Measurements from ENCODE around the gene TARP.
"Not testable (repeated sequence)": the region's sequence is repeated elsewhere in the genome, so short reads cannot be mapped to it uniquely, and the experiment has no call there.

TARP gene

GRCh38 chr7:38265958-38266357, 7.5 kb downstream of the TARP start:
- not testable (repeated sequence) for H3K4me1 ChIP-seq (ENCODE audit: control insufficient read depth in 2 of 2, insufficient read depth in 1 of 2, low read depth in 1 of 2, low read length in 2 of 2); H3K36me3 ChIP-seq (replicated peaks in 1 of 2; ENCODE audit: control insufficient read depth in 2 of 2, insufficient read depth in 2 of 2, low read length in 2 of 2); H3K18ac ChIP-seq (ENCODE audit: low read length); H2BK12ac ChIP-seq (ENCODE audit: low read length); H3K4me3 ChIP-seq (ENCODE audit: low read length in 2 of 2); H3K4ac ChIP-seq (ENCODE audit: low read length); H3K9me3 ChIP-seq (replicated peaks in 1 of 2; ENCODE audit: control insufficient read depth in 2 of 2, insufficient read depth in 1 of 2, low read depth in 1 of 2, low read length in 2 of 2); DNase-seq (ENCODE audit: low spot score); H2AK5ac ChIP-seq (ENCODE audit: low read depth, low read length); H2AFZ ChIP-seq (ENCODE audit: low read length); H2BK15ac ChIP-seq (ENCODE audit: low read length); H4K8ac ChIP-seq (ENCODE audit: low read depth, low read length); H4K91ac ChIP-seq (ENCODE audit: low read depth, low read length, poor library complexity); H2BK5ac ChIP-seq (ENCODE audit: low read length); H3K27ac ChIP-seq (replicated peaks; ENCODE audit: low read length); H3K23ac ChIP-seq (ENCODE audit: low read depth, low read length, poor library complexity); H3K4me2 ChIP-seq (ENCODE audit: insufficient read depth, low read length, poor library complexity, severe bottlenecking); H2BK120ac ChIP-seq (ENCODE audit: low read depth, low read length); H3K14ac ChIP-seq (ENCODE audit: low read length); H3K79me1 ChIP-seq (ENCODE audit: low read depth, low read length); H3K27me3 ChIP-seq (ENCODE audit: control insufficient read depth in 3 of 3, insufficient read depth in 3 of 3, low read depth in 1 of 3, low read length in 3 of 3); H3K9ac ChIP-seq (ENCODE audit: low read depth, low read length, poor library complexity)
- WGBS, 2 donors (ENCODE audit: extremely low coverage in 2 of 2, insufficient read length in 2 of 2, insufficient replicate concordance in 1 of 2): no CpG with 5 or more reads among the region's 3 CpGs

- not testable (repeated sequence) for H2BK15ac ChIP-seq (ENCODE audit: low read length); H3K9ac ChIP-seq (ENCODE audit: low read depth, low read length, poor library complexity); H2BK12ac ChIP-seq (ENCODE audit: low read length); H3K4ac ChIP-seq (ENCODE audit: low read length); H2BK5ac ChIP-seq (ENCODE audit: low read length); H3K23ac ChIP-seq (ENCODE audit: low read depth, low read length, poor library complexity); H4K91ac ChIP-seq (ENCODE audit: low read depth, low read length, poor library complexity); H3K14ac ChIP-seq (ENCODE audit: low read length); H3K18ac ChIP-seq (ENCODE audit: low read length); H2AK5ac ChIP-seq (ENCODE audit: low read depth, low read length); H3K4me1 ChIP-seq (ENCODE audit: control insufficient read depth in 2 of 2, insufficient read depth in 1 of 2, low read depth in 1 of 2, low read length in 2 of 2); H2AFZ ChIP-seq (ENCODE audit: low read length); DNase-seq (ENCODE audit: low spot score); H4K8ac ChIP-seq (ENCODE audit: low read depth, low read length); H2BK120ac ChIP-seq (ENCODE audit: low read depth, low read length); H3K9me3 ChIP-seq (replicated peaks in 1 of 2; ENCODE audit: control insufficient read depth in 2 of 2, insufficient read depth in 1 of 2, low read depth in 1 of 2, low read length in 2 of 2); H3K27ac ChIP-seq (replicated peaks; ENCODE audit: low read length); H3K4me2 ChIP-seq (ENCODE audit: insufficient read depth, low read length, poor library complexity, severe bottlenecking); H3K4me3 ChIP-seq (ENCODE audit: low read length in 2 of 2); H3K79me1 ChIP-seq (ENCODE audit: low read depth, low read length); H3K27me3 ChIP-seq (ENCODE audit: control insufficient read depth in 3 of 3, insufficient read depth in 3 of 3, low read depth in 1 of 3, low read length in 3 of 3); H3K36me3 ChIP-seq (replicated peaks in 1 of 2; ENCODE audit: control insufficient read depth in 2 of 2, insufficient read depth in 2 of 2, low read length in 2 of 2)
- WGBS, 2 donors (ENCODE audit: extremely low coverage in 2 of 2, insufficient read length in 2 of 2, insufficient replicate concordance in 1 of 2): no CpG with 5 or more reads among the region's 1 CpG
Measured at GRCh38 chr7:38264602-38265001, 8.8 kb downstream of the TARP start.

GRCh38 chr7:38263274-38263673, 10.2 kb downstream of the TARP start:
- H3K27me3 ChIP-seq (ENCODE audit: control insufficient read depth in 3 of 3, insufficient read depth in 3 of 3, low read depth in 1 of 3, low read length in 3 of 3); H2BK12ac ChIP-seq (ENCODE audit: low read length); H2BK15ac ChIP-seq (ENCODE audit: low read length); H4K8ac ChIP-seq (ENCODE audit: low read depth, low read length); H2BK5ac ChIP-seq (ENCODE audit: low read length); DNase-seq (ENCODE audit: low spot score); H3K23ac ChIP-seq (ENCODE audit: low read depth, low read length, poor library complexity); H3K4me2 ChIP-seq (ENCODE audit: insufficient read depth, low read length, poor library complexity, severe bottlenecking); H3K4me3 ChIP-seq (ENCODE audit: low read length in 2 of 2); H2BK120ac ChIP-seq (ENCODE audit: low read depth, low read length); H2AK5ac ChIP-seq (ENCODE audit: low read depth, low read length); H3K14ac ChIP-seq (ENCODE audit: low read length); H3K4ac ChIP-seq (ENCODE audit: low read length); H3K4me1 ChIP-seq (ENCODE audit: control insufficient read depth in 2 of 2, insufficient read depth in 1 of 2, low read depth in 1 of 2, low read length in 2 of 2); H3K9ac ChIP-seq (ENCODE audit: low read depth, low read length, poor library complexity); H3K36me3 ChIP-seq (replicated peaks in 1 of 2; ENCODE audit: control insufficient read depth in 2 of 2, insufficient read depth in 2 of 2, low read length in 2 of 2); H3K79me1 ChIP-seq (ENCODE audit: low read depth, low read length); H3K18ac ChIP-seq (ENCODE audit: low read length); H2AFZ ChIP-seq (ENCODE audit: low read length); H4K91ac ChIP-seq (ENCODE audit: low read depth, low read length, poor library complexity); H3K9me3 ChIP-seq (replicated peaks in 1 of 2; ENCODE audit: control insufficient read depth in 2 of 2, insufficient read depth in 1 of 2, low read depth in 1 of 2, low read length in 2 of 2); H3K27ac ChIP-seq (replicated peaks; ENCODE audit: low read length): not testable (repeated sequence)
- WGBS, 2 donors (ENCODE audit: extremely low coverage in 2 of 2, insufficient read length in 2 of 2, insufficient replicate concordance in 1 of 2): no CpG with 5 or more reads among the region's 1 CpG

- no peak for DNase-seq (ENCODE audit: low spot score)
- no CpG with 5 or more reads among the region's 5 CpGs for WGBS, 2 donors (ENCODE audit: extremely low coverage in 2 of 2, insufficient read length in 2 of 2, insufficient replicate concordance in 1 of 2)
- Histone ChIP-seq H3K27ac (replicated peaks; ENCODE audit: low read length) (no peak overlapping the region), H4K91ac (ENCODE audit: low read depth, low read length, poor library complexity) (no peak overlapping the region), H2BK15ac (ENCODE audit: low read length) (no peak overlapping the region), H3K79me1 (ENCODE audit: low read depth, low read length) (no peaks in the 10 kb centered on the region), H3K9me3 (replicated peaks in 1 of 2; ENCODE audit: control insufficient read depth in 2 of 2, insufficient read depth in 1 of 2, low read depth in 1 of 2, low read length in 2 of 2) (no peaks in the 10 kb centered on the region), H3K4ac (ENCODE audit: low read length) (no peak overlapping the region), H3K9ac (ENCODE audit: low read depth, low read length, poor library complexity) (no peak overlapping the region), H3K4me3 (ENCODE audit: low read length in 2 of 2) (no peak overlapping the region), H3K27me3 (ENCODE audit: control insufficient read depth in 3 of 3, insufficient read depth in 3 of 3, low read depth in 1 of 3, low read length in 3 of 3) (no peaks in the 10 kb centered on the region), H3K18ac (ENCODE audit: low read length) (no peak overlapping the region), H2BK12ac (ENCODE audit: low read length) (no peak overlapping the region), H2AK5ac (ENCODE audit: low read depth, low read length) (no peak overlapping the region), H3K4me2 (ENCODE audit: insufficient read depth, low read length, poor library complexity, severe bottlenecking) (no peak overlapping the region), H3K14ac (ENCODE audit: low read length) (no peak overlapping the region), H3K23ac (ENCODE audit: low read depth, low read length, poor library complexity) (no peak overlapping the region), H3K36me3 (replicated peaks in 1 of 2; ENCODE audit: control insufficient read depth in 2 of 2, insufficient read depth in 2 of 2, low read length in 2 of 2) (no peaks in the 10 kb centered on the region), H3K4me1 (ENCODE audit: control insufficient read depth in 2 of 2, insufficient read depth in 1 of 2, low read depth in 1 of 2, low read length in 2 of 2) (no peaks in the 10 kb centered on the region), H4K8ac (ENCODE audit: low read depth, low read length) (no peak overlapping the region), H2BK5ac (ENCODE audit: low read length) (no peak overlapping the region), H2AFZ (ENCODE audit: low read length) (no peak overlapping the region), H2BK120ac (ENCODE audit: low read depth, low read length) (no peak overlapping the region)
Measured at GRCh38 chr7:38262545-38262944, 10.9 kb downstream of the TARP start.
